Ishikawa (cell line): ENCODE measurements around the gene YPEL3.

Source experiments
- CEBPB ChIP-seq: IDR thresholded peaks from 2 replicates; pipeline ENCODE4 v1.6.1; 2012
- CREB1 ChIP-seq: IDR thresholded peaks from 2 replicates; pipeline ENCODE4 v1.6.1; 2012; ENCODE audit warnings: low read depth
- EGR1 ChIP-seq: IDR thresholded peaks from 2 replicates; pipeline ENCODE4 v1.6.1; 2012
- EP300 ChIP-seq: IDR thresholded peaks from 2 replicates; pipeline ENCODE4 v1.6.1; 2012; ENCODE audit warnings: borderline replicate concordance
- FOXM1 ChIP-seq: IDR thresholded peaks from 2 replicates; pipeline ENCODE4 v1.6.1; 2012; ENCODE audit warnings: low read depth, borderline replicate concordance
- MAX ChIP-seq: IDR thresholded peaks from 2 replicates; pipeline ENCODE4 v1.6.1; 2012
- NFIC ChIP-seq: IDR thresholded peaks from 2 replicates; pipeline ENCODE4 v1.6.1; 2012
- RAD21 ChIP-seq: IDR thresholded peaks from 2 replicates; pipeline ENCODE4 v1.6.1; 2012; ENCODE audit warnings: low read depth
- REST ChIP-seq: IDR thresholded peaks from 2 replicates; pipeline ENCODE4 v1.6.1; 2012; ENCODE audit warnings: low read depth, mild to moderate bottlenecking
- TAF1 ChIP-seq: IDR thresholded peaks from 2 replicates; pipeline ENCODE4 v1.6.1; 2012; ENCODE audit warnings: low read depth, mild to moderate bottlenecking
- TCF12 ChIP-seq: IDR thresholded peaks from 2 replicates; pipeline ENCODE4 v1.6.1; 2012; ENCODE audit warnings: low read depth
- TEAD4 ChIP-seq: IDR thresholded peaks from 2 replicates; pipeline ENCODE4 v1.6.1; 2012
- USF1 ChIP-seq: IDR thresholded peaks from 2 replicates; pipeline ENCODE4 v1.6.1; 2012
- YY1 ChIP-seq: IDR thresholded peaks from 2 replicates; pipeline ENCODE4 v1.6.1; 2012; ENCODE audit warnings: low read depth
- ZBTB7A ChIP-seq: IDR thresholded peaks from 2 replicates; pipeline ENCODE4 v1.6.1; 2012; ENCODE audit warnings: low read depth

YPEL3 gene

GRCh38 chr16:30083216-30084055, 12.6 kb downstream of the YPEL3 start:
- TF ChIP-seq YY1 = no peak
- TF ChIP-seq EGR1 = no peak
- TF ChIP-seq ZBTB7A = no peak
- TF ChIP-seq TCF12 = no peak
- TF ChIP-seq EP300 = no peak
- TF ChIP-seq RAD21 = no peak
- TF ChIP-seq FOXM1 = no peak
- TF ChIP-seq MAX = no peak

GRCh38 chr16:30082545-30083090, 13.4 kb downstream of the YPEL3 start:
- TF ChIP-seq CEBPB (no peak), MAX (no peak), FOXM1 (no peak), EGR1 (no peak), TCF12 (no peak), REST (no peak), EP300 (no peak), TEAD4 (no peak), CREB1 (no peak), ZBTB7A (no peak), RAD21 (no peak), YY1 (no peak), NFIC (no peak), USF1 (no peak), TAF1 (no peak)

- no peak for TF ChIP-seq EP300
- no peak for TF ChIP-seq USF1
- no peak for TF ChIP-seq TEAD4
- TF ChIP-seq EGR1 = no peak
- TF ChIP-seq RAD21 = no peak
- no peak for TF ChIP-seq CEBPB
- no peak for TF ChIP-seq CREB1
- no peak for TF ChIP-seq NFIC
- TF ChIP-seq TAF1 = no peak
- TF ChIP-seq YY1 = no peak
- no peak for TF ChIP-seq REST
- TF ChIP-seq ZBTB7A = no peak
- TF ChIP-seq MAX = no peak
- no peak for TF ChIP-seq FOXM1
These were observed 16.5 kb downstream of the YPEL3 start for GRCh38 chr16:30079480-30079879.

GRCh38 chr16:30078744-30079143, 17.3 kb downstream of the YPEL3 start:
- no peak for TF ChIP-seq NFIC
- TF ChIP-seq EGR1 = no peak
- no peak for TF ChIP-seq EP300

GRCh38 chr16:30077656-30078055, 18.4 kb downstream of the YPEL3 start:
- TF ChIP-seq FOXM1 = no peak
- no peak for TF ChIP-seq REST
- TF ChIP-seq NFIC = no peak
- TF ChIP-seq MAX = no peak
- no peak for TF ChIP-seq TCF12
- no peak for TF ChIP-seq CEBPB
- TF ChIP-seq EP300 = no peak
- no peak for TF ChIP-seq RAD21
- TF ChIP-seq TEAD4 = no peak
